Keratinocyte (primary cell): ENCODE data around the gene SMDT1.

Experiments
- EZH2 ChIP-seq: IDR thresholded peaks from one replicate; pipeline ENCODE4 v1.6.1; 2012; ENCODE audit warnings: inconsistent platforms, mild to moderate bottlenecking, low read length, moderate library complexity
- TF ChIP-seq, protein P1 (sequence below), 3 experiments: IDR thresholded peaks in 1 of 3; conservative IDR thresholded peaks in 1 of 3; optimal IDR thresholded peaks in 1 of 3; 2 replicates in 2 of 3; 3 replicates in 1 of 3; pipeline versions ENCODE3 to v1.5.1; 2011; ENCODE audit warnings: low read length in 3 of 3, mild to moderate bottlenecking in 3 of 3, moderate library complexity in 2 of 3, control low read depth in 1 of 3, inconsistent platforms in 1 of 3; ENCODE audit not compliant: insufficient read depth in 2 of 3; ENCODE audit errors: extremely low read depth in 1 of 3

DNA sequence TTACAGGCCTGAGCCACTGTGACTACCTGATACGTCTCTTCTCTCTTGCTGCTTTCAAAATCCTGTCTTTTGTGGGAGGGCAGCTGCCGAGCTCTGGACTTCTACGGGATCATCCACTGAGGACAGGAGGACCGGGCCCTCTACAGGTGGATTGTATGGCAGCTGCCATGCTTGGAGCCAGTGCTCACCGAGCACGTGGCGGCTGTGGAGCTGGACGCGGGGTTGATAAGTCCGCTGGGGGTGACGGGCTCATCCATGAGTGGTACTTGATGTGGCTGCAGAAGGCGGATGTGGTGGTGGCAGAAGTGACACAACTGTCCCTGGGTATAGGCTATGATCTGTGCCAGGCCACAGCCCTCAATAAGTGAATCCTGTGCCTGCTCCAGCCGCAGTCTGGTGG lies 53.0 kb downstream of the SMDT1 start:
- TF ChIP-seq, protein P1, sequence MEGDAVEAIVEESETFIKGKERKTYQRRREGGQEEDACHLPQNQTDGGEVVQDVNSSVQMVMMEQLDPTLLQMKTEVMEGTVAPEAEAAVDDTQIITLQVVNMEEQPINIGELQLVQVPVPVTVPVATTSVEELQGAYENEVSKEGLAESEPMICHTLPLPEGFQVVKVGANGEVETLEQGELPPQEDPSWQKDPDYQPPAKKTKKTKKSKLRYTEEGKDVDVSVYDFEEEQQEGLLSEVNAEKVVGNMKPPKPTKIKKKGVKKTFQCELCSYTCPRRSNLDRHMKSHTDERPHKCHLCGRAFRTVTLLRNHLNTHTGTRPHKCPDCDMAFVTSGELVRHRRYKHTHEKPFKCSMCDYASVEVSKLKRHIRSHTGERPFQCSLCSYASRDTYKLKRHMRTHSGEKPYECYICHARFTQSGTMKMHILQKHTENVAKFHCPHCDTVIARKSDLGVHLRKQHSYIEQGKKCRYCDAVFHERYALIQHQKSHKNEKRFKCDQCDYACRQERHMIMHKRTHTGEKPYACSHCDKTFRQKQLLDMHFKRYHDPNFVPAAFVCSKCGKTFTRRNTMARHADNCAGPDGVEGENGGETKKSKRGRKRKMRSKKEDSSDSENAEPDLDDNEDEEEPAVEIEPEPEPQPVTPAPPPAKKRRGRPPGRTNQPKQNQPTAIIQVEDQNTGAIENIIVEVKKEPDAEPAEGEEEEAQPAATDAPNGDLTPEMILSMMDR (optimal IDR thresholded peaks at IDR 0.05 in 1 of 3, IDR thresholded peaks at IDR 0.05 in 1 of 3, conservative IDR thresholded peaks at IDR 0.05 in 1 of 3; ENCODE audit: extremely low read depth in 1 of 3, insufficient read depth in 2 of 3, low read length in 3 of 3): no peak
- TF ChIP-seq EZH2: no peak
